Measurements from ENCODE around the gene RPS6KA2.

Gene RPS6KA2

GRCh38 chr6:166435574-166435973 is 191.5 kb downstream of the RPS6KA2 start:
- no peak for DNase-seq (ENCODE audit: low spot score)
- in situ Hi-C loops (cut with MboI; ENCODE audit: low pct_unique_long_range_greater_than_20kb, low sequenced_read_pairs, unreplicated experiment): no loop called here
- peak; percentile 42 for TF ChIP-seq CTCF (IDR thresholded peaks at IDR 0.05; ENCODE audit: extremely low read depth, insufficient read depth, missing control alignments)

GRCh38 chr6:166434336-166434735 is 192.7 kb downstream of the RPS6KA2 start:
- in situ Hi-C loops (cut with MboI; ENCODE audit: low pct_unique_long_range_greater_than_20kb, low sequenced_read_pairs, unreplicated experiment): no loop called here
- no peak for DNase-seq (ENCODE audit: low spot score)
- no peak for TF ChIP-seq CTCF (IDR thresholded peaks at IDR 0.05; ENCODE audit: extremely low read depth, insufficient read depth, missing control alignments)

GRCh38 chr6:166433096-166433495 is 194.0 kb downstream of the RPS6KA2 start:
- TF ChIP-seq CTCF (IDR thresholded peaks at IDR 0.05; ENCODE audit: extremely low read depth, insufficient read depth, missing control alignments): no peak
- in situ Hi-C loops (cut with MboI; ENCODE audit: low pct_unique_long_range_greater_than_20kb, low sequenced_read_pairs, unreplicated experiment): no loop called here
- DNase-seq (ENCODE audit: low spot score): no peak

GRCh38 chr6:166430269-166430668 is 196.8 kb downstream of the RPS6KA2 start:
- in situ Hi-C loops (cut with MboI; ENCODE audit: low pct_unique_long_range_greater_than_20kb, low sequenced_read_pairs, unreplicated experiment): no loop called here
- no peak for DNase-seq (ENCODE audit: low spot score)
- no peak for TF ChIP-seq CTCF (IDR thresholded peaks at IDR 0.05; ENCODE audit: extremely low read depth, insufficient read depth, missing control alignments)

- TF ChIP-seq CTCF (IDR thresholded peaks at IDR 0.05; ENCODE audit: extremely low read depth, insufficient read depth, missing control alignments): no peak
- in situ Hi-C loops (cut with MboI; ENCODE audit: low pct_unique_long_range_greater_than_20kb, low sequenced_read_pairs, unreplicated experiment): no loop called here
- DNase-seq (ENCODE audit: low spot score): no peak
Observed at GRCh38 chr6:166424431-166424830, 202.6 kb downstream of the RPS6KA2 start.

DNA sequence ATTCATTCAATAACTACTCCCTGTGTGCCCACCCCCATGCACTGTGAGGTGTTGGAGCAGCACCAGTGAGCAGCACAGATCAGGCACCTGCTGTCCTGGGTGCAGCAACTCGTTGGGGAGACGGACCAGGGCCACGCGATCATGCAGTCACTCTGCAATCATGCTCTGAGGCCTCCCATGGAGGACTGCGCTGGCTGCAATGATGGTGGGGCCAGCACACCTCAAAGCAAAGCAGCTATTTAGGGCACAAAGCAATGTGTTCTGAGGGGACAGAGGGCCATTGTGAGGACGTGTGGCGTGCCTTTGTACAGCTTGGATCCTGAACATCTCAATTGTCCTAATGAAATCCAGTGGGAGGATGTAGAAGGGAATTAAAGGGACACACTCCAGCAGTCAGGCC is 203.3 kb downstream of the RPS6KA2 start:
- in situ Hi-C loops (cut with MboI; ENCODE audit: low pct_unique_long_range_greater_than_20kb, low sequenced_read_pairs, unreplicated experiment): no loop called here
- DNase-seq (ENCODE audit: low spot score): no peak
- no peak for TF ChIP-seq CTCF (IDR thresholded peaks at IDR 0.05; ENCODE audit: extremely low read depth, insufficient read depth, missing control alignments)

All from GM13977 (cell line).